Immature natural killer cell (primary cell): ENCODE measurements around the gene HES6. TPM values are rescaled to one million over a fixed set of nuclear protein-coding genes. Genes with fewer than 3 reads are reported as not detected.

Experiments
- DNase-seq, 3 donors: peaks; one replicate each; pipeline ENCODE4 v3.0.0; 2022; ENCODE audit warnings: mixed read lengths in 1 of 3
- H3K27ac Mint-ChIP-seq, 6 donors: one replicate each; pipeline ENCODE4 v1.8.0; 2020; ENCODE audit warnings: mixed read lengths in 6 of 6, mild to moderate bottlenecking in 5 of 6, inconsistent platforms in 4 of 6, moderate library complexity in 3 of 6
- H3K27me3 Mint-ChIP-seq, 3 donors: one replicate each; pipeline ENCODE4 v1.8.0; 2020 to 2021; ENCODE audit warnings: low read depth in 3 of 3, mild to moderate bottlenecking in 3 of 3, mixed read lengths in 3 of 3, moderate library complexity in 3 of 3, inconsistent platforms in 1 of 3
- H3K36me3 Mint-ChIP-seq, 3 donors: one replicate each; pipeline ENCODE4 v1.8.0; 2020; ENCODE audit warnings: mixed read lengths in 3 of 3, inconsistent platforms in 2 of 3, mild to moderate bottlenecking in 2 of 3
- H3K4me1 Mint-ChIP-seq, 2 donors: one replicate each; pipeline ENCODE4 v1.8.0; 2020; ENCODE audit warnings: inconsistent platforms in 2 of 2, mild to moderate bottlenecking in 2 of 2, mixed read lengths in 2 of 2, moderate library complexity in 1 of 2
- H3K4me3 Mint-ChIP-seq, 5 donors: one replicate each; pipeline ENCODE4 v1.8.0; 2020; ENCODE audit warnings: mild to moderate bottlenecking in 5 of 5, mixed read lengths in 5 of 5, inconsistent platforms in 3 of 5, moderate library complexity in 3 of 5
- H3K9me3 Mint-ChIP-seq, 6 donors: one replicate each; pipeline ENCODE4 v1.8.0; 2020; ENCODE audit warnings: mild to moderate bottlenecking in 6 of 6, mixed read lengths in 6 of 6, inconsistent platforms in 4 of 6, moderate library complexity in 3 of 6
- polyA plus RNA-seq, 3 donors: library from polyadenylated mRNA; unstranded; fragments of 300-500 nt; fragmentation: Illumina TruSeq; gene quantifications; one replicate each; pipeline ENCODE4 v1.2.3, GENCODE V29; 2021

Gene HES6
- polyA plus RNA-seq, 3 donors from 2014 or later = 27.3 to 36.5 (median 34.5) TPM

GRCh38 chr2:238242731-238243495, 3.1 kb upstream of the HES6 start:
- no peak overlapping the region for H3K4me3 Mint-ChIP-seq
- peaks cover 2 to 7% (median 3%) of the 10 kb centered on the region in 3 donors for H3K27me3 Mint-ChIP-seq
- H3K9me3 Mint-ChIP-seq = no peaks in the 10 kb centered on the region
- peaks cover 0 to 10% of the 10 kb centered on the region in 2 donors for H3K4me1 Mint-ChIP-seq
- no peak for DNase-seq
- peaks cover 7 to 26% (median 11%) of the 10 kb centered on the region in 3 donors for H3K36me3 Mint-ChIP-seq
- H3K27ac Mint-ChIP-seq = no peak overlapping the region

GRCh38 chr2:238241970-238242369, 2.1 kb upstream of the HES6 start:
- Mint-ChIP-seq H3K4me1 (peaks cover 0 to 10% of the 10 kb centered on the region in 2 donors), H3K27ac (peak overlapping the region in 5 of 6 donors; percentile 19 to 66 (median 41))

GRCh38 chr2:238240757-238241711, 1.2 kb upstream of the HES6 start:
- peaks cover 0 to 10% of the 10 kb centered on the region in 2 donors for H3K4me1 Mint-ChIP-seq
- peak overlapping the region; percentile 36 to 67 (median 54) for H3K4me3 Mint-ChIP-seq
- H3K9me3 Mint-ChIP-seq = no peaks in the 10 kb centered on the region
- peak; percentile 51 to 53 (median 52) for DNase-seq
- H3K27ac Mint-ChIP-seq = peak overlapping the region in 1 of 6 donors; percentile 87
- H3K36me3 Mint-ChIP-seq = peaks cover under 1 to 11% (median 6%) of the 10 kb centered on the region in 3 donors
- peaks cover 2 to 7% (median 3%) of the 10 kb centered on the region in 3 donors for H3K27me3 Mint-ChIP-seq

More at GRCh38 chr2:238241970-238242369, 2.1 kb upstream of the HES6 start:
- peaks cover 4 to 19% (median 6%) of the 10 kb centered on the region in 3 donors for H3K36me3 Mint-ChIP-seq
- DNase-seq = no peak
- H3K4me3 Mint-ChIP-seq = peak overlapping the region in 4 of 5 donors; percentile 36 to 67 (median 54)
- H3K27me3 Mint-ChIP-seq = peaks cover 2 to 7% (median 3%) of the 10 kb centered on the region in 3 donors
- H3K9me3 Mint-ChIP-seq = no peaks in the 10 kb centered on the region

GRCh38 chr2:238239543-238239862, 335 bp downstream of the HES6 start:
- Mint-ChIP-seq H3K9me3 (no peaks in the 10 kb centered on the region), H3K36me3 (peaks cover 0 to 5% (median 0%) of the 10 kb centered on the region in 3 donors), H3K4me3 (peak overlapping the region in 2 of 5 donors; percentile 18 to 47), H3K4me1 (peaks cover 0 to 13% of the 10 kb centered on the region in 2 donors), H3K27me3 (peaks cover 5 to 7% (median 6%) of the 10 kb centered on the region in 3 donors), H3K27ac (no peak overlapping the region)
- DNase-seq = no peak

GRCh38 chr2:238238766-238239542, 884 bp downstream of the HES6 start:
- peaks cover 2 to 13% of the 10 kb centered on the region in 2 donors for H3K4me1 Mint-ChIP-seq
- H3K36me3 Mint-ChIP-seq = no peaks in the 10 kb centered on the region
- H3K27me3 Mint-ChIP-seq = peaks cover 5 to 9% (median 8%) of the 10 kb centered on the region in 3 donors
- H3K4me3 Mint-ChIP-seq = peak overlapping the region; percentile 43 to 76 (median 46)
- DNase-seq = peak; percentile 48 to 56 (median 53)
- H3K9me3 Mint-ChIP-seq = no peaks in the 10 kb centered on the region
- no peak overlapping the region for H3K27ac Mint-ChIP-seq

- Mint-ChIP-seq H3K27ac (peak overlapping the region in 2 of 6 donors; percentile 32 to 71), H3K4me1 (peaks cover 9 to 13% of the 10 kb centered on the region in 2 donors), H3K4me3 (peak overlapping the region; percentile 59 to 76 (median 68)), H3K9me3 (no peaks in the 10 kb centered on the region), H3K36me3 (no peaks in the 10 kb centered on the region), H3K27me3 (peaks cover 6 to 13% (median 9%) of the 10 kb centered on the region in 3 donors)
- DNase-seq = no peak
Observed at GRCh38 chr2:238238311-238238765, 1.5 kb downstream of the HES6 start.

- no peaks in the 10 kb centered on the region for H3K9me3 Mint-ChIP-seq
- DNase-seq = no peak
- H3K27me3 Mint-ChIP-seq = peaks cover 6 to 13% (median 9%) of the 10 kb centered on the region in 3 donors
- H3K36me3 Mint-ChIP-seq = no peaks in the 10 kb centered on the region
- H3K4me1 Mint-ChIP-seq = peaks cover 13 to 15% of the 10 kb centered on the region in 2 donors
- H3K4me3 Mint-ChIP-seq = peak overlapping the region; percentile 33 to 76 (median 68)
- peak overlapping the region in 1 of 6 donors; percentile 71 for H3K27ac Mint-ChIP-seq
Observed at GRCh38 chr2:238237431-238238135, 2.3 kb downstream of the HES6 start.

GRCh38 chr2:238236571-238236970, 3.3 kb downstream of the HES6 start:
- no peaks in the 10 kb centered on the region for H3K36me3 Mint-ChIP-seq
- no peak overlapping the region for H3K4me3 Mint-ChIP-seq
- peaks cover 8 to 23% (median 10%) of the 10 kb centered on the region in 3 donors for H3K27me3 Mint-ChIP-seq
- no peak overlapping the region for H3K27ac Mint-ChIP-seq
- peaks cover 14 to 24% of the 10 kb centered on the region in 2 donors for H3K4me1 Mint-ChIP-seq
- DNase-seq = no peak
- no peaks in the 10 kb centered on the region for H3K9me3 Mint-ChIP-seq

GRCh38 chr2:238235856-238236255, 4.0 kb downstream of the HES6 start:
- H3K36me3 Mint-ChIP-seq = no peaks in the 10 kb centered on the region
- DNase-seq = no peak
- H3K27me3 Mint-ChIP-seq = peaks cover 8 to 27% (median 14%) of the 10 kb centered on the region in 3 donors
- H3K27ac Mint-ChIP-seq = peak overlapping the region in 1 of 6 donors; percentile 27
- H3K9me3 Mint-ChIP-seq = no peaks in the 10 kb centered on the region
- peak overlapping the region in 2 of 5 donors; percentile 18 to 73 for H3K4me3 Mint-ChIP-seq
- peaks cover 20 to 31% of the 10 kb centered on the region in 2 donors for H3K4me1 Mint-ChIP-seq

GRCh38 chr2:238235331-238235732, 4.5 kb downstream of the HES6 start:
- Mint-ChIP-seq H3K27ac (peak overlapping the region in 1 of 6 donors; percentile 60), H3K9me3 (no peaks in the 10 kb centered on the region), H3K4me1 (peaks cover 25 to 36% of the 10 kb centered on the region in 2 donors), H3K4me3 (peak overlapping the region; percentile 39 to 79 (median 64)), H3K36me3 (no peaks in the 10 kb centered on the region), H3K27me3 (peaks cover 8 to 32% (median 16%) of the 10 kb centered on the region in 3 donors)
- no peak for DNase-seq

- Mint-ChIP-seq H3K27me3 (peaks cover 7 to 33% (median 16%) of the 10 kb centered on the region in 3 donors), H3K27ac (peak overlapping the region in 1 of 6 donors; percentile 10)
Observed at GRCh38 chr2:238233625-238234024, 6.2 kb downstream of the HES6 start.

GRCh38 chr2:238231809-238232208, 8.0 kb downstream of the HES6 start:
- Mint-ChIP-seq H3K27ac (peak overlapping the region in 2 of 6 donors; percentile 16 to 85), H3K4me3 (peak overlapping the region; percentile 82 to 89 (median 86)), H3K9me3 (no peaks in the 10 kb centered on the region), H3K27me3 (peaks cover 7 to 33% (median 11%) of the 10 kb centered on the region in 3 donors), H3K36me3 (peaks cover 0 to 7% (median 6%) of the 10 kb centered on the region in 3 donors), H3K4me1 (peaks cover 35 to 58% of the 10 kb centered on the region in 2 donors)
- DNase-seq = no peak

More at GRCh38 chr2:238233625-238234024, 6.2 kb downstream of the HES6 start:
- Mint-ChIP-seq H3K4me1 (peaks cover 33 to 53% of the 10 kb centered on the region in 2 donors), H3K36me3 (no peaks in the 10 kb centered on the region), H3K9me3 (no peaks in the 10 kb centered on the region), H3K4me3 (peak overlapping the region; percentile 65 to 75 (median 70))
- DNase-seq = no peak
